HG02798 (cell line): ENCODE data around the gene AP5S1.

Experiments
- ATAC-seq: cut with Tn5 transposase; IDR thresholded peaks from one replicate; pipeline ENCODE4 v1.9.1; 2021; ENCODE audit warnings: mild to moderate bottlenecking; ENCODE audit not compliant: unreplicated experiment, poor library complexity

AP5S1 gene

GRCh38 chr20:3820048-3820900 lies at the start of gene AP5S1:
TSS of gene AP5S1 (plus strand) at chr20:3820547. CDS start at chr20:3822118, 1,571 bp downstream.
- ATAC-seq: peak; percentile 89

GRCh38 chr20:3771552-3772058 lies 48.7 kb upstream of the AP5S1 start:
- no peak for ATAC-seq

- ATAC-seq: no peak
Measured at GRCh38 chr20:3775457-3776108, 44.8 kb upstream of the AP5S1 start.

GRCh38 chr20:3777381-3777715 lies 43.0 kb upstream of the AP5S1 start:
- ATAC-seq: no peak

GRCh38 chr20:3777716-3778629 lies 42.4 kb upstream of the AP5S1 start:
- ATAC-seq: no peak

GRCh38 chr20:3778976-3779375 lies 41.4 kb upstream of the AP5S1 start:
- ATAC-seq: no peak

GRCh38 chr20:3781153-3781910 lies 39.0 kb upstream of the AP5S1 start, which contains the start of gene SPEF1:
TSS of gene SPEF1 (minus strand) at chr20:3781448. CDS start at chr20:3781287, 161 bp downstream.
- peak; percentile 72 for ATAC-seq

GRCh38 chr20:3782597-3782996 lies 37.8 kb upstream of the AP5S1 start:
- no peak for ATAC-seq

- ATAC-seq: no peak
Measured at GRCh38 chr20:3783068-3783489, 37.3 kb upstream of the AP5S1 start.

- ATAC-seq: no peak
Measured at GRCh38 chr20:3783511-3784195, 36.7 kb upstream of the AP5S1 start.

- no peak for ATAC-seq
Measured at GRCh38 chr20:3784216-3784853, 36.0 kb upstream of the AP5S1 start.

GRCh38 chr20:3784863-3785239 lies 35.5 kb upstream of the AP5S1 start:
- ATAC-seq: no peak

- no peak for ATAC-seq
Measured at GRCh38 chr20:3785240-3786125, 34.9 kb upstream of the AP5S1 start.

- peak; percentile 10 for ATAC-seq
Measured at GRCh38 chr20:3786126-3786484, 34.2 kb upstream of the AP5S1 start.

- ATAC-seq: peak; percentile 92
Measured at GRCh38 chr20:3786665-3787323, 33.6 kb upstream of the AP5S1 start, which contains the start of gene CENPB. TSS of gene CENPB (minus strand) at chr20:3786740. CDS start at chr20:3786483, 257 bp downstream.

GRCh38 chr20:3787324-3788014 lies 32.9 kb upstream of the AP5S1 start:
- ATAC-seq: no peak
